K562 (cell line): ENCODE data around the gene SBNO1. TPM values are rescaled to one million over a fixed set of nuclear protein-coding genes. Genes with fewer than 3 reads are reported as not detected.

Source experiments
- C11orf30 ChIP-seq: fragments of 450-650 bp; IDR thresholded peaks from 2 replicates; pipeline ENCODE4 v1.6.1; 2016; ENCODE audit warnings: low read depth, mild to moderate bottlenecking
- SAFB2 ChIP-seq: fragments of 200-400 bp; formaldehyde crosslinking; IDR thresholded peaks from 2 replicates; pipeline ENCODE4 v1.6.1; 2018; ENCODE audit warnings: borderline replicate concordance, low read length, low read depth, moderate library complexity; ENCODE audit not compliant: severe bottlenecking
- SOX6 ChIP-seq: fragments of 450-650 bp; IDR thresholded peaks from 2 replicates; pipeline ENCODE4 v1.6.1; 2014; ENCODE audit warnings: mild to moderate bottlenecking
- ZNF316 ChIP-seq: fragments of 450-650 bp; IDR thresholded peaks from 2 replicates; pipeline ENCODE4 v1.6.1; 2016
- polyA plus RNA-seq, 8 experiments: library from polyadenylated mRNA; depleted of rRNA in 4 of 8; stranded (reverse) in 5 of 8; unstranded in 3 of 8; fragments of >200 nt; fragmentation: Nextera tagmentation in 2 of 8; fragmentation: Illumina TruSeq in 1 of 8; extraction: Ambion mirVana in 2 of 8; extraction: Trizol in 1 of 8; gene quantifications; 2 replicates each; pipeline versions ENCODE4 v1.2.1 to v1.2.3, GENCODE V29; 2011 to 2014; ENCODE audit warnings: inconsistent platforms in 1 of 8, missing spikeins in 1 of 8
- total RNA-seq, 7 experiments: library from RNA; depleted of rRNA in 6 of 7; stranded (reverse); fragments of >200 nt in 6 of 7; fragmentation: Illumina TruSeq in 2 of 7; extraction: Trizol in 2 of 7; gene quantifications; 2 replicates each; pipeline versions ENCODE4 v1.2.1 to v1.2.3, GENCODE V29; 2011 to 2021; ENCODE audit warnings: low replicate concordance in 1 of 7
- TF ChIP-seq, protein P1 (sequence below): fragments of 450-650 bp; IDR thresholded peaks from 2 replicates; pipeline ENCODE4 v1.6.1; 2016
- TF ChIP-seq, protein P2 (sequence below): fragments of 250-450 bp; sonication (Bioruptor Pico); IDR thresholded peaks from 2 replicates; pipeline ENCODE4 v1.5.0; 2021

Gene SBNO1
- total and polyA plus RNA-seq, 9 of the 15 experiments (the other 6 are each of a cell fraction or from before 2014, with no cell fraction given), result 14.9 to 77.1 (median 35.9) TPM

GRCh38 chr12:123250471-123251383 is 113.9 kb downstream of the SBNO1 start (continued):
- TF ChIP-seq, protein P1, sequence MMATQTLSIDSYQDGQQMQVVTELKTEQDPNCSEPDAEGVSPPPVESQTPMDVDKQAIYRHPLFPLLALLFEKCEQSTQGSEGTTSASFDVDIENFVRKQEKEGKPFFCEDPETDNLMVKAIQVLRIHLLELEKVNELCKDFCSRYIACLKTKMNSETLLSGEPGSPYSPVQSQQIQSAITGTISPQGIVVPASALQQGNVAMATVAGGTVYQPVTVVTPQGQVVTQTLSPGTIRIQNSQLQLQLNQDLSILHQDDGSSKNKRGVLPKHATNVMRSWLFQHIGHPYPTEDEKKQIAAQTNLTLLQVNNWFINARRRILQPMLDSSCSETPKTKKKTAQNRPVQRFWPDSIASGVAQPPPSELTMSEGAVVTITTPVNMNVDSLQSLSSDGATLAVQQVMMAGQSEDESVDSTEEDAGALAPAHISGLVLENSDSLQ, result peak; percentile 64
- TF ChIP-seq, protein P2, sequence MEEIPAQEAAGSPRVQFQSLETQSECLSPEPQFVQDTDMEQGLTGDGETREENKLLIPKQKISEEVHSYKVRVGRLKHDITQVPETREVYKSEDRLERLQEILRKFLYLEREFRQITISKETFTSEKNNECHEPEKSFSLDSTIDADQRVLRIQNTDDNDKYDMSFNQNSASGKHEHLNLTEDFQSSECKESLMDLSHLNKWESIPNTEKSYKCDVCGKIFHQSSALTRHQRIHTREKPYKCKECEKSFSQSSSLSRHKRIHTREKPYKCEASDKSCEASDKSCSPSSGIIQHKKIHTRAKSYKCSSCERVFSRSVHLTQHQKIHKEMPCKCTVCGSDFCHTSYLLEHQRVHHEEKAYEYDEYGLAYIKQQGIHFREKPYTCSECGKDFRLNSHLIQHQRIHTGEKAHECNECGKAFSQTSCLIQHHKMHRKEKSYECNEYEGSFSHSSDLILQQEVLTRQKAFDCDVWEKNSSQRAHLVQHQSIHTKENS (CRISPR knock-in tag), result no peak
- TF ChIP-seq SAFB2, result no peak
- TF ChIP-seq ZNF316, result peak; percentile 69
- TF ChIP-seq SOX6, result 0 out of 2 replicates have a peak, but pooled peaks have one; percentile 7
- peak; percentile 80 for TF ChIP-seq C11orf30
